ENCODE measurements around the gene DECR2. TPM values are rescaled to one million over a fixed set of nuclear protein-coding genes. Genes with fewer than 3 reads are reported as not detected.

The DECR2 gene
- total and polyA plus RNA-seq, 9 of the 15 experiments (the other 6 are each of a cell fraction or from before 2014, with no cell fraction given), result 1.0 to 31.9 (median 10.3) TPM

DNA sequence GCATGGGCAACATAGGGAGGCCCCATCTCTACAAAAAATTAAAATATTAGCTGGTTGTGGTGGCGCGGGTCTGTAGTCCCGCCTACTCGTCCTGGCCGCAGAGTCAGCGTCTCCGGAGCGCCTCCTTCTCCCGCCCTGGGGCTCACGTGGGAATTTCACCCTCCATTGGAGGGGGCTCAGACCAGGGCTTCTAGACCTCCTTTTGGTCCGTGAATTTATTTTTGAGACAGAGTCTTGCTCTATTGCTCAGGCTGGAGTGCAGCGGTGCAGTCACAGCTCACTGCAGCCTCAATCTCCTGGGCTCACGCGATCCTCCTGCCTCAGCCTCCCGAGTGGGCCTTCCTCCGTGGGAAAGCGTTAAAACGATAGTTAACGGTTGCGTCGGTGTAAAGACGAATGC, 5.1 kb upstream of the DECR2 start (continued):
- TF ChIP-seq, protein P1, sequence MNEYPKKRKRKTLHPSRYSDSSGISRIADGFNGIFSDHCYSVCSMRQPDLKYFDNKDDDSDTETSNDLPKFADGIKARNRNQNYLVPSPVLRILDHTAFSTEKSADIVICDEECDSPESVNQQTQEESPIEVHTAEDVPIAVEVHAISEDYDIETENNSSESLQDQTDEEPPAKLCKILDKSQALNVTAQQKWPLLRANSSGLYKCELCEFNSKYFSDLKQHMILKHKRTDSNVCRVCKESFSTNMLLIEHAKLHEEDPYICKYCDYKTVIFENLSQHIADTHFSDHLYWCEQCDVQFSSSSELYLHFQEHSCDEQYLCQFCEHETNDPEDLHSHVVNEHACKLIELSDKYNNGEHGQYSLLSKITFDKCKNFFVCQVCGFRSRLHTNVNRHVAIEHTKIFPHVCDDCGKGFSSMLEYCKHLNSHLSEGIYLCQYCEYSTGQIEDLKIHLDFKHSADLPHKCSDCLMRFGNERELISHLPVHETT (CRISPR knock-in tag; conservative IDR thresholded peaks at IDR 0.05 in 1 of 2, IDR thresholded peaks at IDR 0.05 in 1 of 2), result no peak
- TF ChIP-seq, protein P2, sequence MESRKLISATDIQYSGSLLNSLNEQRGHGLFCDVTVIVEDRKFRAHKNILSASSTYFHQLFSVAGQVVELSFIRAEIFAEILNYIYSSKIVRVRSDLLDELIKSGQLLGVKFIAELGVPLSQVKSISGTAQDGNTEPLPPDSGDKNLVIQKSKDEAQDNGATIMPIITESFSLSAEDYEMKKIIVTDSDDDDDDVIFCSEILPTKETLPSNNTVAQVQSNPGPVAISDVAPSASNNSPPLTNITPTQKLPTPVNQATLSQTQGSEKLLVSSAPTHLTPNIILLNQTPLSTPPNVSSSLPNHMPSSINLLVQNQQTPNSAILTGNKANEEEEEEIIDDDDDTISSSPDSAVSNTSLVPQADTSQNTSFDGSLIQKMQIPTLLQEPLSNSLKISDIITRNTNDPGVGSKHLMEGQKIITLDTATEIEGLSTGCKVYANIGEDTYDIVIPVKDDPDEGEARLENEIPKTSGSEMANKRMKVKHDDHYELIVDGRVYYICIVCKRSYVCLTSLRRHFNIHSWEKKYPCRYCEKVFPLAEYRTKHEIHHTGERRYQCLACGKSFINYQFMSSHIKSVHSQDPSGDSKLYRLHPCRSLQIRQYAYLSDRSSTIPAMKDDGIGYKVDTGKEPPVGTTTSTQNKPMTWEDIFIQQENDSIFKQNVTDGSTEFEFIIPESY (CRISPR knock-in tag; IDR thresholded peaks at IDR 0.05), result no peak
- TF ChIP-seq SRF (CRISPR knock-in tag; IDR thresholded peaks at IDR 0.05) (peak in 1 of 2 experiments; percentile 29; a peak in 1 of 4 replicates), CSDE1 (IDR thresholded peaks at IDR 0.05) (no peak), XRCC3 (IDR thresholded peaks at IDR 0.05) (no peak), CEBPG (CRISPR knock-in tag; IDR thresholded peaks at IDR 0.05) (peak; percentile 19; the same call in 1 of the 2 replicates), CEBPG (tag; conservative IDR thresholded peaks at IDR 0.05 in 1 of 2, IDR thresholded peaks at IDR 0.05 in 1 of 2) (no peak), POU5F1 (IDR thresholded peaks at IDR 0.05; ENCODE audit: borderline replicate concordance, low read depth, low read length, partially characterized antibody) (no peak), ZNF445 (CRISPR knock-in tag; IDR thresholded peaks at IDR 0.05; ENCODE audit: low read depth) (no peak), RBFOX2 (IDR thresholded peaks at IDR 0.05; ENCODE audit: low read depth, low read length) (no peak; the same call in 1 of the 2 replicates), ZNF780A (CRISPR knock-in tag; IDR thresholded peaks at IDR 0.05) (no peak)
- TF ChIP-seq, protein P3, sequence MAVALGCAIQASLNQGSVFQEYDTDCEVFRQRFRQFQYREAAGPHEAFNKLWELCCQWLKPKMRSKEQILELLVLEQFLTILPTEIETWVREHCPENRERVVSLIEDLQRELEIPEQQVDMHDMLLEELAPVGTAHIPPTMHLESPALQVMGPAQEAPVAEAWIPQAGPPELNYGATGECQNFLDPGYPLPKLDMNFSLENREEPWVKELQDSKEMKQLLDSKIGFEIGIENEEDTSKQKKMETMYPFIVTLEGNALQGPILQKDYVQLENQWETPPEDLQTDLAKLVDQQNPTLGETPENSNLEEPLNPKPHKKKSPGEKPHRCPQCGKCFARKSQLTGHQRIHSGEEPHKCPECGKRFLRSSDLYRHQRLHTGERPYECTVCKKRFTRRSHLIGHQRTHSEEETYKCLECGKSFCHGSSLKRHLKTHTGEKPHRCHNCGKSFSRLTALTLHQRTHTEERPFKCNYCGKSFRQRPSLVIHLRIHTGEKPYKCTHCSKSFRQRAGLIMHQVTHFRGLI (CRISPR knock-in tag; IDR thresholded peaks at IDR 0.05), result no peak
- TF ChIP-seq, protein P4, sequence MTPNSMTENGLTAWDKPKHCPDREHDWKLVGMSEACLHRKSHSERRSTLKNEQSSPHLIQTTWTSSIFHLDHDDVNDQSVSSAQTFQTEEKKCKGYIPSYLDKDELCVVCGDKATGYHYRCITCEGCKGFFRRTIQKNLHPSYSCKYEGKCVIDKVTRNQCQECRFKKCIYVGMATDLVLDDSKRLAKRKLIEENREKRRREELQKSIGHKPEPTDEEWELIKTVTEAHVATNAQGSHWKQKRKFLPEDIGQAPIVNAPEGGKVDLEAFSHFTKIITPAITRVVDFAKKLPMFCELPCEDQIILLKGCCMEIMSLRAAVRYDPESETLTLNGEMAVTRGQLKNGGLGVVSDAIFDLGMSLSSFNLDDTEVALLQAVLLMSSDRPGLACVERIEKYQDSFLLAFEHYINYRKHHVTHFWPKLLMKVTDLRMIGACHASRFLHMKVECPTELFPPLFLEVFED (CRISPR knock-in tag; conservative IDR thresholded peaks at IDR 0.05), result no peak
- TF ChIP-seq, protein P5, sequence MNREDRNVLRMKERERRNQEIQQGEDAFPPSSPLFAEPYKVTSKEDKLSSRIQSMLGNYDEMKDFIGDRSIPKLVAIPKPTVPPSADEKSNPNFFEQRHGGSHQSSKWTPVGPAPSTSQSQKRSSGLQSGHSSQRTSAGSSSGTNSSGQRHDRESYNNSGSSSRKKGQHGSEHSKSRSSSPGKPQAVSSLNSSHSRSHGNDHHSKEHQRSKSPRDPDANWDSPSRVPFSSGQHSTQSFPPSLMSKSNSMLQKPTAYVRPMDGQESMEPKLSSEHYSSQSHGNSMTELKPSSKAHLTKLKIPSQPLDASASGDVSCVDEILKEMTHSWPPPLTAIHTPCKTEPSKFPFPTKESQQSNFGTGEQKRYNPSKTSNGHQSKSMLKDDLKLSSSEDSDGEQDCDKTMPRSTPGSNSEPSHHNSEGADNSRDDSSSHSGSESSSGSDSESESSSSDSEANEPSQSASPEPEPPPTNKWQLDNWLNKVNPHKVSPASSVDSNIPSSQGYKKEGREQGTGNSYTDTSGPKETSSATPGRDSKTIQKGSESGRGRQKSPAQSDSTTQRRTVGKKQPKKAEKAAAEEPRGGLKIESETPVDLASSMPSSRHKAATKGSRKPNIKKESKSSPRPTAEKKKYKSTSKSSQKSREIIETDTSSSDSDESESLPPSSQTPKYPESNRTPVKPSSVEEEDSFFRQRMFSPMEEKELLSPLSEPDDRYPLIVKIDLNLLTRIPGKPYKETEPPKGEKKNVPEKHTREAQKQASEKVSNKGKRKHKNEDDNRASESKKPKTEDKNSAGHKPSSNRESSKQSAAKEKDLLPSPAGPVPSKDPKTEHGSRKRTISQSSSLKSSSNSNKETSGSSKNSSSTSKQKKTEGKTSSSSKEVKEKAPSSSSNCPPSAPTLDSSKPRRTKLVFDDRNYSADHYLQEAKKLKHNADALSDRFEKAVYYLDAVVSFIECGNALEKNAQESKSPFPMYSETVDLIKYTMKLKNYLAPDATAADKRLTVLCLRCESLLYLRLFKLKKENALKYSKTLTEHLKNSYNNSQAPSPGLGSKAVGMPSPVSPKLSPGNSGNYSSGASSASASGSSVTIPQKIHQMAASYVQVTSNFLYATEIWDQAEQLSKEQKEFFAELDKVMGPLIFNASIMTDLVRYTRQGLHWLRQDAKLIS (CRISPR knock-in tag; IDR thresholded peaks at IDR 0.05), result no peak
- TF ChIP-seq, protein P6, sequence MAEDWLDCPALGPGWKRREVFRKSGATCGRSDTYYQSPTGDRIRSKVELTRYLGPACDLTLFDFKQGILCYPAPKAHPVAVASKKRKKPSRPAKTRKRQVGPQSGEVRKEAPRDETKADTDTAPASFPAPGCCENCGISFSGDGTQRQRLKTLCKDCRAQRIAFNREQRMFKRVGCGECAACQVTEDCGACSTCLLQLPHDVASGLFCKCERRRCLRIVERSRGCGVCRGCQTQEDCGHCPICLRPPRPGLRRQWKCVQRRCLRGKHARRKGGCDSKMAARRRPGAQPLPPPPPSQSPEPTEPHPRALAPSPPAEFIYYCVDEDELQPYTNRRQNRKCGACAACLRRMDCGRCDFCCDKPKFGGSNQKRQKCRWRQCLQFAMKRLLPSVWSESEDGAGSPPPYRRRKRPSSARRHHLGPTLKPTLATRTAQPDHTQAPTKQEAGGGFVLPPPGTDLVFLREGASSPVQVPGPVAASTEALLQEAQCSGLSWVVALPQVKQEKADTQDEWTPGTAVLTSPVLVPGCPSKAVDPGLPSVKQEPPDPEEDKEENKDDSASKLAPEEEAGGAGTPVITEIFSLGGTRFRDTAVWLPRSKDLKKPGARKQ (CRISPR knock-in tag; IDR thresholded peaks at IDR 0.05), result no peak

Data from K562 (cell line).